Stimulated activated CD8-positive, alpha-beta memory T cell treated with anti-CD3 and anti-CD28 coated beads, Interleukin-15, amount 100 ng/mL, for 24 hours (primary cell): Measurements from ENCODE around the gene HSPA1L.
"Not testable (repeated sequence)": the region's sequence is repeated elsewhere in the genome, so short reads cannot be mapped to it uniquely, and the experiment has no call there.

ENCODE experiments used
- DNase-seq: peaks from one replicate; pipeline ENCODE4 v3.0.0-alpha.2; 2020; ENCODE audit warnings: low read depth

Gene HSPA1L

DNA sequence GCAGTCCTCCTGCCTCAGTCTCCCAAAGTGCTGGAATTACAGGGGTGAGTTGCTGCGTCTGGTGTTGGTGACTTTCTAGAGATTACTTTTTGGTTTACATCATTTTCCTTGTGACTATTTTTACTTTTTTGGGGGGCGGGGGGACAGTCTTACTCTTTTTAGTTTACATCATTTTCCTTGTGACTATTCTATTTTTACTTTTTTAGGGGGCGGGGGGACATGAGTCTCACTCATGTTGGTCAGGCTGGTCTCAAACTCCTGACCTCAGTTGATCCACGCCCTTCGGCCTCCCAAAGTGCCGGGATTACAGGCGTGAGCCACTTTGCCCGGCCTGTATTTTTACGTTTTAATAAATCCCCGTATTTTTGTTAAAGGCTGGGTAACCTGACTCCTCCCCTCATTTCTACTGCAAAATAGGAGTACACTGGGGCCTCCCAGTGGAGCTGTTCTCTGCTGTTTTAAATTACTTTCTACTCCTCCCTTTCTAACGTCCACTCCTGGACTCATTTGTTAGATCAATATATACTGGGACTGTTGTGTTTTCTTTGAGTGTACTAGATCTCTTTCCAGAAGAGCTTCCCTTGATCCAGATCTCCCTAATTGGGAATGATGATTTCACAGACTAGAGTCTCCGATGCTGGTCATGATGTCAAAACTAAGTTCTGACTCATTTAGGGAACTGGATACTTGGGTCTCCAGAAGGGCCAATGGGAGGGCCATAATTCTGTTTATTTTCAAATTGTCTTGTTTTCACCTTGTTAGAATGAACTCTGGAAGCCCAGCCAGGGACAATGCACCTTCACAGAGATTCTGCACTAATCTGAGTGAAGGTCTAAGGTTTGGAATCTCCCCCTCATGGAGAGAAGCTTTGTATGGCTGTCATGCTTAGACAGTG lies 21.6 kb upstream of the HSPA1L start:
- no peak for DNase-seq

DNA sequence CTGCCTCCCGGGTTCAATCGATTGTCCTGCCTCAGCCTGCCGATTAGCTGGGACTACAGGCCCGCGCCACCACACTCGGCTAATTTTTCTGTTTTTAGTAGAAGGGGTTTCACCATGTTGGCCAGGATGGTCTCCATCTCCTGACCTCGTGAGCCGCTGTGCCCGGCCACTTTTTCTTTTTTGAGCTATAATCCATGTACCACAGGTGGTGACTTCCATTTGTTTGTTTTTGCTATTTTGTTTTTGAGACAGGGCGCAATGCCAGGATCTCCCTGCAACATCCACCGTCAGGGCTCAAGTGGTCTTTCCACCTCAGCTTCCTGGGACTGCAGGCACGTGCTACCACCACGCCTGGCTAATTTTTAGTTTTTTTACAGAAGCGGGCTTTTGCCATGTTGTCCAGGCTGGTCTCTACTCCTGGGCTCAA lies 21.0 kb upstream of the HSPA1L start:
- DNase-seq = no peak

DNA sequence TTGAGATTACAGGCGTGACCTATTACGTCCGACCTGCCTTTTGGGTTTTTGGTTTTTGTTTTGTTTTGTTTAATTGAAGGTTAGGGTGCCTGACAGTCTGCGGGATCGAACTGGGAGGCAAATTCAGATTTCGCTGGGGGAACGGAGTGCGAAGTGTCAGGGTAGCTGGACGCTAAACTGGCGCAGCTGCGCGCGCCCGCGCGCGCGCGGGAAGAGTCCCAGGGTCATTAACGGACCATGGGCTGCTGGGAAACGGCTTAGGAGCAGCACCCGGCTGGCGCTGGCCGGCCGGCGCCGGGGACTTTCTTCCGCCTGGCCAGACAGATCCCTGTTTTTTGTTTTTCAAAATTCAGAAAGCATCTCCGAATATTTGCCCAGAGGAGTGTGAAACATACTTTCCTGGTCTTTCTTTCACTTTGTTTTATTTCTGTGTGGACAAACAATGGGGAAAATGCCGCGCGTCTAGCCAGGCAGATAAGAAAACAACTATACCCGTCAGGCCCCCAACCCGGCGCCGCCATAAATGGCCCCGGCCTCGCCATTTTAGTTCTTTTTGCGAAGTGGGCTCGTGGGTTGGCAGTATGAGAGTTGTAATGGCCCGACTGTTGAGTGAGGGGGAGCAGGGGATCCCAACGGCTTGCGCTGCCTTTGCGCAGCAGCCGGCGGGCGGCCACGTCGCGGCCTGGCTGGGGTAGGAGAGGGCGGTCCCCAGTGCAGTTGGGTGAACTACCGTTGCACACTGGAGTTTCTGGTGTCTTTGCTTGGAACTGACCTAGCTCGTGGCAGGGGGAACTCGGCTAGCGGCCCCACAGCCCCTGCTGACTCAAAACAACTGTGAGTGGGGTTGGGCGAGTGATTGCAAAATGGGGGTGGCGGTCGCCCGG lies 19.5 kb upstream of the HSPA1L start:
- DNase-seq = peak; percentile 74

- no peak for DNase-seq
Observed at GRCh38 chr6:31831350-31832215, 16.5 kb upstream of the HSPA1L start.

GRCh38 chr6:31830886-31831335 lies 15.8 kb upstream of the HSPA1L start:
- DNase-seq = no peak

DNA sequence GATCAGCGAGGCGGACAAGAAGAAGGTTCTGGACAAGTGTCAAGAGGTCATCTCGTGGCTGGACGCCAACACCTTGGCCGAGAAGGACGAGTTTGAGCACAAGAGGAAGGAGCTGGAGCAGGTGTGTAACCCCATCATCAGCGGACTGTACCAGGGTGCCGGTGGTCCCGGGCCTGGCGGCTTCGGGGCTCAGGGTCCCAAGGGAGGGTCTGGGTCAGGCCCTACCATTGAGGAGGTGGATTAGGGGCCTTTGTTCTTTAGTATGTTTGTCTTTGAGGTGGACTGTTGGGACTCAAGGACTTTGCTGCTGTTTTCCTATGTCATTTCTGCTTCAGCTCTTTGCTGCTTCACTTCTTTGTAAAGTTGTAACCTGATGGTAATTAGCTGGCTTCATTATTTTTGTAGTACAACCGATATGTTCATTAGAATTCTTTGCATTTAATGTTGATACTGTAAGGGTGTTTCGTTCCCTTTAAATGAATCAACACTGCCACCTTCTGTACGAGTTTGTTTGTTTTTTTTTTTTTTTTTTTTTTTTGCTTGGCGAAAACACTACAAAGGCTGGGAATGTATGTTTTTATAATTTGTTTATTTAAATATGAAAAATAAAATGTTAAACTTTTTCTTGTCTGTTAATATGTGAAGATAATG lies 14.7 kb upstream of the HSPA1L start:
- no peak for DNase-seq

DNA sequence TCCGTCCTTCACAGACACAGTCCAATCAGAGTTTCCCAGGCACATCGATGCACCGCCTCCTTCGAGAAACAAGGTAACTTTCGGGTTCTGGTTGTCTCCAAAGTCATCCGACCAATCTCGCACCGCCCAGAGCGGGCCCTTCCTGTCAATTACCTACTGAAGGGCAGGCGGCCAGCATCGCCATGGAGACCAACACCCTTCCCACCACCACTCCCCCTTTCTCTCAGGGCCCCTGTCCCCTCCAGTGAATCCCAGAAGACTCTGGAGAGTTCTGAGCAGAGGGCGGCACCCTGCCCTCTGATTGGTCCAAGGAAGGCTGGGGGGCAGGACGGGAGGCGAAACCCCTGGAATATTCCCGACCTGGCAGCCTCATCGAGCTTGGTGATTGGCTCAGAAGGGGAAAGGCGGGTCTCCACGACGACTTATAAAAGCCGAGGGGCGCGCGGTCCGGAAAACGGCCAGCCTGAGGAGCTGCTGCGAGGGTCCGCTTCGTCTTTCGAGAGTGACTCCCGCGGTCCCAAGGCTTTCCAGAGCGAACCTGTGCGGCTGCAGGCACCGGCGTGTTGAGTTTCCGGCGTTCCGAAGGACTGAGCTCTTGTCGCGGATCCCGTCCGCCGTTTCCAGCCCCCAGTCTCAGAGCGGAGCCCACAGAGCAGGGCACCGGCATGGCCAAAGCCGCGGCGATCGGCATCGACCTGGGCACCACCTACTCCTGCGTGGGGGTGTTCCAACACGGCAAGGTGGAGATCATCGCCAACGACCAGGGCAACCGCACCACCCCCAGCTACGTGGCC lies 12.4 kb upstream of the HSPA1L start, which contains the start of gene HSPA1B:
Gene HSPA1B (plus strand): TSS at position 453 of the 794 bp plus-strand sequence. CDS start 213 bp downstream, at position 666.
- DNase-seq = peak; percentile 74

DNA sequence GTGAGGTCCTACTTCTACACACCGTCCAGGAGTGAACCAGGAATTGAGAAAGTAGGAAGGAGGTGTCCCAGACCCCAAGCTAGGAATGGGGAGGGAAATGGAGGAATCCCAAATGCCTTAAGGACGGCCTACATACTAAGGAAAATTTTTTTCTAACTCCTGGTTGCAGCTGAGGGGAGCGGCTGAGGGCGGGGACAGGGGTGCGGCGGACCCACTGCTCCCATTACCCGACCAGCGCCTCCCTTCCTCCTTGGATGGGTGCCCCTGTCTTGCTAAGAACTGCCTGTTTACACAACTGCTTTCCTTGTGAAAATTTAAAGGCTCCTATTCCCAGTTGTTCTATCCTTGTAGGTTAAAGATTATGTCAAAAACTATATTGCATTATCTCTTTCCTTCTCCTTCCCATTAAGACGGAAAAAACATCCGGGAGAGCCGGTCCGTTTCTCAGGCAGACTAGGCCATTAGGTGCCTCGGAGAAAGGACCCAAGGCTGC lies 11.8 kb upstream of the HSPA1L start:
- DNase-seq = no peak

DNA sequence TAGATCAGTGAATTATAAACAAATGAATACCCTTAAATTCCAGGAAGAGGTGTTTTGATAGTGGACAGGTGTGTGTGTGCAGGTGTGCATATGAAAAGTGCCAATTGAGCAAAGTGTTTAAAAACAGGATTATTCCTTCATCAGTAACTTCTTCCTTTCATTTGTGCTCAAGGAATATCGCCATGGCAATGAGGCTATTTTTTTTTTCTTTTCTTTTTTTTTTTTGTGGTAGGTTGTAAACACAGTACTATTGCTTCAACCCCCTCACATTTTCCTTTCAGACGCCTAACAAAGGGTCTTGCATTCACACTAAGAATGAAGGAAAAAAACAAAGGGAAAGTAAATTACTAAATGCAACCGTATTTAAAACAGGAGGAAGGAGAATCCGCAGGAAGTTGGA lies 10.5 kb upstream of the HSPA1L start:
- DNase-seq = no peak

GRCh38 chr6:31823592-31824196 lies 8.6 kb upstream of the HSPA1L start:
- not testable (repeated sequence) for DNase-seq

DNA sequence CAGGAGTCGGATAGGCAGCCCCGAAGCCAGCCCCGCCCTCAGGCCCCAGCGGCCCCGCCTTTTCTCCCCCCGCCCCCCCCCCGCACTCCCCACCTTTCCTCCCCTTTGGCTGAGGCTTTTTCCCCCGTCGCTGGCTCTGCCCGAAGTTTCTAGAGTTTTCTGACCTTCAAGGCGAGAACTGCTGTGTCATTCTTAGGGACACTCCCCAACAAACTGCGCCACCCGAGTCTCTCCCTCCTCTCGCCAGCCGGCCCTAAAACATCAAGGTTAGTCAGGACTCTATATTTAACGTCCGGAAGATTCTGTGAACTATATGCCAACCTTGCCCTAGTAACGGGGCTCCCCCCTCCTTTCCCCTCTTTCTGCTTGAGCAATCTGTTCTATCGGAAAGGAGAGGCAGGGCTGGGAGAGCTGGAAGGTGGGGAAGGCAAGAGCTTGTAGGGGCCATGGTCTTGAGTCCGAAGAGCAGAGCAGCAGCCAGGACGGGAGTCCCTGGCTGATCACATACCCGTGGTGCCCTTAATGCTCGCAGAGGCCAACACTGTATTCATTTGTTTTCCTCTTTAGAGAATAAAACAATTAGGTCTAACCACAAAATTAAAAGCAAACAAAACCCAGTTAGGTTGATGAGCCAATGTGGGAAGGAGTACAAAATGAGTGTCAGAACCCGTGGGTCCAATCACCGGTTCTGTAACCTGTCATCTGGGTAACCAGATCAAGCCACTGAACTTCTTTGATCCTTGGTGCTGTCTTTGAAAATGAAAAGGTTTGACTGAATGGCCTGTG lies 7.1 kb upstream of the HSPA1L start:
- no peak for DNase-seq

GRCh38 chr6:31821301-31822035 lies 6.4 kb upstream of the HSPA1L start:
- DNase-seq = no peak

DNA sequence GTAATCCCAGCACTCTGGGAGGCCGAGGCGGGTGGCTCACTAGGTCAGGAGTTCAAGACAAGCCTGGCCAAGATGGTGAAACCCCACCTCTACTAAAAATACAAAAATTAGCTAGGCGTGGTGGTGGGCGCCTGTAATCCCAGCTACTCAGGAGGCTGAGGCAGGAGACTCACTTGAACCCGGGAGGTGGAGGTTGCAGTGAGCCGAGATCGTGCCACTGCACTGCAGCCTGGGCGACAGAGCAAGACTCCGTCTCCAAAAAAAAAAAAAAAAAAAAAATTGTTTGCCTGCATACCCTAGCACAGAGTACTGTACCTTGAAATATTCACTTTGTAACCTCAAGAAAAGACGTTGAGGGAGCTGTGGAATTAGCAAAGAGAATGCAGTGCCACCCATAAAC lies 5.3 kb upstream of the HSPA1L start:
- DNase-seq = not testable (repeated sequence)

DNA sequence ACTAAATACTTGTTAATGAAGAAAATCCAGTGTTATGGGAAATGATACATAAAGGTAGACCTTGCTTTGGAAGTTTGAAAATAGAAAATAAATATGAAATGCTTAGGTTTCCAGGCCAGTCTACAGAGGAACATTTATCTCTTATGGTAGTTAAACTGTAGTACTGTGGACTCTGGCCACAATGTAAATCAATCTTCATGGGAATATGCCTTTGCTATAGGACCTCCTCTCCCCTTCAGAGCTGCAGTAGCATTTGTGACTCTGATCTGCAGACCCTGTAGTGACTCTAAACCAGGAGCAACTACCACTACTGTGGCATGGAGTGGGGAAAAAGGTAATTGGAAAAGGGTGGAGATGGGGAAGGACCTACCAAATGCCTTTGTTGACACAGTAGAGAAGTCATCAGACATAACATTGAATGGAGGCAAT lies 4.8 kb upstream of the HSPA1L start:
- no peak for DNase-seq

- not testable (repeated sequence) for DNase-seq
Observed at GRCh38 chr6:31817929-31818511, 2.9 kb upstream of the HSPA1L start.

DNA sequence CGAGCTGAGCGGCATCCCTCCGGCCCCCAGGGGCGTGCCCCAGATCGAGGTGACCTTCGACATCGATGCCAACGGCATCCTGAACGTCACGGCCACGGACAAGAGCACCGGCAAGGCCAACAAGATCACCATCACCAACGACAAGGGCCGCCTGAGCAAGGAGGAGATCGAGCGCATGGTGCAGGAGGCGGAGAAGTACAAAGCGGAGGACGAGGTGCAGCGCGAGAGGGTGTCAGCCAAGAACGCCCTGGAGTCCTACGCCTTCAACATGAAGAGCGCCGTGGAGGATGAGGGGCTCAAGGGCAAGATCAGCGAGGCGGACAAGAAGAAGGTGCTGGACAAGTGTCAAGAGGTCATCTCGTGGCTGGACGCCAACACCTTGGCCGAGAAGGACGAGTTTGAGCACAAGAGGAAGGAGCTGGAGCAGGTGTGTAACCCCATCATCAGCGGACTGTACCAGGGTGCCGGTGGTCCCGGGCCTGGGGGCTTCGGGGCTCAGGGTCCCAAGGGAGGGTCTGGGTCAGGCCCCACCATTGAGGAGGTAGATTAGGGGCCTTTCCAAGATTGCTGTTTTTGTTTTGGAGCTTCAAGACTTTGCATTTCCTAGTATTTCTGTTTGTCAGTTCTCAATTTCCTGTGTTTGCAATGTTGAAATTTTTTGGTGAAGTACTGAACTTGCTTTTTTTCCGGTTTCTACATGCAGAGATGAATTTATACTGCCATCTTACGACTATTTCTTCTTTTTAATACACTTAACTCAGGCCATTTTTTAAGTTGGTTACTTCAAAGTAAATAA lies 2.2 kb upstream of the HSPA1L start:
- DNase-seq = not testable (repeated sequence)

DNA sequence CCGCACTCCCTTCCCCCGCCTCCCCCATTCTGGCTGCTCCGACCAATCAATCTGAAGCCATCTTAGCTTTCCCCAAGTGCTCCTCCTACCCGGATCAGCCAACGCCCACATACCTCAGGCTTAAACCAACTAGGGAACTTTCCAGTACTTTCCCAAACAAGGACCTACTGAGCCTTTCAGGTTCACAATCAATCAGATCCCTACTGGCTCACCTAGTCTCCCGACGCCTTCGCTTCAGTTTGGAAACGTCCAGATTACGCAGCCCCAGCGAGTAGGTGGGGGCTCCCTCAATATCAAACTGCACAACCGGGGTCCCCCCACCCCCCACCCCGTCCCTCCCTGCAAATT lies 432 bp downstream of the HSPA1L start:
- no peak for DNase-seq
